ENCODE measurements around the gene RECK.
"Not testable (repeated sequence)": the region's sequence is repeated elsewhere in the genome, so short reads cannot be mapped to it uniquely, and the experiment has no call there.

The RECK gene

GRCh38 chr9:35996358-35996970 is 40.2 kb upstream of the RECK start:
- no peaks in the 10 kb centered on the region for H3K27me3 ChIP-seq (ENCODE audit: control insufficient read depth, insufficient read depth, low read length)

DNA sequence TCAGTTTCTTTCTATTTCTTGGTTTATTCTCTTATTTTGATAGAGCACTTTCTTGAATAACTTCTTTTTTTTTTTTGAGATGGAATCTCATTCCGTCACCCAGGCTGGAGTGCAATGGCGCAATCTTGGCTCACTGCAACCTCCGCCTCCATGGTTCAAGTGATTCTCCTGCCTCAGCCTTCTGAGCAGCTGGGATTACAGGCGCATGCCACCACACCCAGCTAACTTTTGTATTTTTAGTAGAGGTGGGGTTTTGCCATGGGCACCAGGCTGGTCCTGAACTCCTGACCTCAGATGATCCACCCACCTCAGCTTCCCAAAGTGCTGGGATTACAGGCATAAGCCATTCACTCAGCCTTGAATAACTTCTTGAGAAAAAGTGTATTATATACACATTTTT is 39.7 kb upstream of the RECK start:
- not testable (repeated sequence) for H3K27ac ChIP-seq; H3K9me3 ChIP-seq (ENCODE audit: control insufficient read depth, low read length); H3K4me2 ChIP-seq (ENCODE audit: low read length); H2AFZ ChIP-seq; H3K27me3 ChIP-seq (ENCODE audit: control insufficient read depth, insufficient read depth, low read length); H3K4me3 ChIP-seq (ENCODE audit: low read depth, low read length); H3K4me1 ChIP-seq; H3K79me2 ChIP-seq; H3K9ac ChIP-seq; H3K36me3 ChIP-seq (ENCODE audit: control insufficient read depth, insufficient read depth, low read length)

More at GRCh38 chr9:35996358-35996970, 40.2 kb upstream of the RECK start:
- Histone ChIP-seq H2AFZ (no peak overlapping the region), H3K4me1 (no peaks in the 10 kb centered on the region), H3K4me3 (ENCODE audit: low read depth, low read length) (no peak overlapping the region), H3K9me3 (ENCODE audit: control insufficient read depth, low read length) (no peaks in the 10 kb centered on the region), H3K79me2 (no peaks in the 10 kb centered on the region), H3K9ac (no peak overlapping the region), H3K27ac (no peak overlapping the region), H3K4me2 (ENCODE audit: low read length) (no peak overlapping the region), H3K36me3 (ENCODE audit: control insufficient read depth, insufficient read depth, low read length) (no peaks in the 10 kb centered on the region)
- TF ChIP-seq, protein P1, sequence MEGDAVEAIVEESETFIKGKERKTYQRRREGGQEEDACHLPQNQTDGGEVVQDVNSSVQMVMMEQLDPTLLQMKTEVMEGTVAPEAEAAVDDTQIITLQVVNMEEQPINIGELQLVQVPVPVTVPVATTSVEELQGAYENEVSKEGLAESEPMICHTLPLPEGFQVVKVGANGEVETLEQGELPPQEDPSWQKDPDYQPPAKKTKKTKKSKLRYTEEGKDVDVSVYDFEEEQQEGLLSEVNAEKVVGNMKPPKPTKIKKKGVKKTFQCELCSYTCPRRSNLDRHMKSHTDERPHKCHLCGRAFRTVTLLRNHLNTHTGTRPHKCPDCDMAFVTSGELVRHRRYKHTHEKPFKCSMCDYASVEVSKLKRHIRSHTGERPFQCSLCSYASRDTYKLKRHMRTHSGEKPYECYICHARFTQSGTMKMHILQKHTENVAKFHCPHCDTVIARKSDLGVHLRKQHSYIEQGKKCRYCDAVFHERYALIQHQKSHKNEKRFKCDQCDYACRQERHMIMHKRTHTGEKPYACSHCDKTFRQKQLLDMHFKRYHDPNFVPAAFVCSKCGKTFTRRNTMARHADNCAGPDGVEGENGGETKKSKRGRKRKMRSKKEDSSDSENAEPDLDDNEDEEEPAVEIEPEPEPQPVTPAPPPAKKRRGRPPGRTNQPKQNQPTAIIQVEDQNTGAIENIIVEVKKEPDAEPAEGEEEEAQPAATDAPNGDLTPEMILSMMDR (IDR thresholded peaks at IDR 0.05) = no peak

GRCh38 chr9:35998333-35998732 is 38.4 kb upstream of the RECK start:
- no peaks in the 10 kb centered on the region for H3K36me3 ChIP-seq (ENCODE audit: control insufficient read depth, insufficient read depth, low read length)
- no peaks in the 10 kb centered on the region for H3K9me3 ChIP-seq (ENCODE audit: control insufficient read depth, low read length)
- no peak overlapping the region for H2AFZ ChIP-seq
- no peaks in the 10 kb centered on the region for H3K79me2 ChIP-seq
- H3K9ac ChIP-seq = no peak overlapping the region
- TF ChIP-seq, protein P1 (IDR thresholded peaks at IDR 0.05) = no peak
- no peaks in the 10 kb centered on the region for H3K27me3 ChIP-seq (ENCODE audit: control insufficient read depth, insufficient read depth, low read length)
- H3K4me3 ChIP-seq (ENCODE audit: low read depth, low read length) = no peak overlapping the region
- H3K4me1 ChIP-seq = no peaks in the 10 kb centered on the region
- no peak overlapping the region for H3K4me2 ChIP-seq (ENCODE audit: low read length)
- no peak overlapping the region for H3K27ac ChIP-seq

DNA sequence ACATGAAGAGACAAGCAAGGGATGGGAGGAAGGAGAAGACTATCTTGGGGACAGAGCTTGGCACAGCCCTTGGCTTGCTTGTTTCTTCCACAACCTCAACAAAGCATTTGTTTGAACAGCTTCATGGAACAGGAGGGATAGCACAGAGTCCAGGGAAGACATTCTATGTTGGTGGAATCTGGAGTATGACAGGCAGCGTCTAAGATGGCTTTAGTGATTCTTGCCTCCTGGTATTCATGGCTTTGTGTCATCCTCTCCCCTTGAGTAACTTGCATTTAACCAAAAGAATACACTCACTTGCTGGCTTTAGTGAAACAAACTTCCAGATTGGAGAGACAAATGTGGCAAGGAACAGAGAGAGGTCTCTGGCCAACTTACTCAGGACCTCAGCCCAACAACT is 30.8 kb upstream of the RECK start:
- Histone ChIP-seq H3K4me1 (no peaks in the 10 kb centered on the region), H3K9ac (no peak overlapping the region), H3K36me3 (ENCODE audit: control insufficient read depth, insufficient read depth, low read length) (no peaks in the 10 kb centered on the region), H3K27me3 (ENCODE audit: control insufficient read depth, insufficient read depth, low read length) (no peaks in the 10 kb centered on the region), H3K4me3 (ENCODE audit: low read depth, low read length) (no peak overlapping the region), H3K79me2 (no peaks in the 10 kb centered on the region), H3K27ac (no peak overlapping the region), H3K4me2 (ENCODE audit: low read length) (no peak overlapping the region), H3K9me3 (ENCODE audit: control insufficient read depth, low read length) (no peaks in the 10 kb centered on the region), H2AFZ (no peak overlapping the region)
- TF ChIP-seq, protein P1 (IDR thresholded peaks at IDR 0.05) = no peak

- no peak overlapping the region for H3K4me3 ChIP-seq (ENCODE audit: low read depth, low read length)
- TF ChIP-seq, protein P1 (IDR thresholded peaks at IDR 0.05) = no peak
Observed at GRCh38 chr9:36006549-36007315, 30.0 kb upstream of the RECK start.

More at GRCh38 chr9:36006549-36007315, 30.0 kb upstream of the RECK start:
- no peak overlapping the region for H3K9ac ChIP-seq
- H3K27ac ChIP-seq = no peak overlapping the region
- no peak overlapping the region for H3K4me2 ChIP-seq (ENCODE audit: low read length)
- H3K9me3 ChIP-seq (ENCODE audit: control insufficient read depth, low read length) = no peaks in the 10 kb centered on the region
- no peaks in the 10 kb centered on the region for H3K36me3 ChIP-seq (ENCODE audit: control insufficient read depth, insufficient read depth, low read length)
- H3K4me1 ChIP-seq = no peaks in the 10 kb centered on the region
- no peak overlapping the region for H2AFZ ChIP-seq
- H3K79me2 ChIP-seq = no peaks in the 10 kb centered on the region
- no peaks in the 10 kb centered on the region for H3K27me3 ChIP-seq (ENCODE audit: control insufficient read depth, insufficient read depth, low read length)
